CD14-positive monocyte (primary cell): ENCODE results near the gene COX6A1. TPM values are rescaled to one million over a fixed set of nuclear protein-coding genes. Genes with fewer than 3 reads are reported as not detected.

ENCODE experiments used
- DNase-seq, 3 donors: peaks; one replicate each; pipeline ENCODE4 v3.0.0-alpha.2; 2011 to 2022
- H2AFZ ChIP-seq: 2 replicates; pipeline ENCODE4 v1.6.0; 2012; ENCODE audit warnings: mild to moderate bottlenecking, low read depth, low read length, inconsistent platforms; ENCODE audit not compliant: insufficient read depth, poor library complexity, severe bottlenecking
- H3K27ac ChIP-seq, 2 donors: 1 replicate in 1 of 2; 2 replicates in 1 of 2; pipeline ENCODE4 v1.5.1; 2012 to 2013; ENCODE audit warnings: low read length in 2 of 2, control low read depth in 1 of 2, inconsistent platforms in 1 of 2, low read depth in 1 of 2, mild to moderate bottlenecking in 1 of 2
- H3K27me3 ChIP-seq, 2 donors: one replicate each; pipeline versions ENCODE4 v1.6.0 to v1.6.1; 2011 to 2013; ENCODE audit warnings: low read length in 2 of 2; ENCODE audit not compliant: control insufficient read depth in 2 of 2, insufficient read depth in 2 of 2
- H3K36me3 ChIP-seq, 2 donors: replicated peaks in 1 of 2; 1 replicate in 1 of 2; 2 replicates in 1 of 2; pipeline versions ENCODE4 v1.5.1 to v1.6.1; 2012 to 2013; ENCODE audit warnings: low read length in 2 of 2, control low read depth in 1 of 2, inconsistent platforms in 1 of 2, mild to moderate bottlenecking in 1 of 2; ENCODE audit not compliant: insufficient read depth in 2 of 2, control insufficient read depth in 1 of 2
- H3K4me1 ChIP-seq, 2 donors: 1 replicate in 1 of 2; 2 replicates in 1 of 2; pipeline versions ENCODE4 v1.5.1 to v1.6.1; 2012 to 2013; ENCODE audit warnings: low read length in 2 of 2, control low read depth in 1 of 2, inconsistent platforms in 1 of 2, mild to moderate bottlenecking in 1 of 2, moderate library complexity in 1 of 2; ENCODE audit not compliant: insufficient read depth in 2 of 2, control insufficient read depth in 1 of 2
- H3K4me2 ChIP-seq: replicated peaks from 2 replicates; pipeline ENCODE3; 2012; ENCODE audit warnings: low read length, moderate library complexity, mild to moderate bottlenecking; ENCODE audit not compliant: poor library complexity, severe bottlenecking; ENCODE audit errors: extremely low read depth
- H3K4me3 ChIP-seq, 3 experiments: fragments of 200-600 bp in 1 of 3; sonication (generic) in 1 of 3; replicated peaks in 1 of 3; 1 replicate in 2 of 3; 2 replicates in 1 of 3; pipeline ENCODE4 v1.5.1; 2011 to 2013; ENCODE audit warnings: low read length in 3 of 3, mild to moderate bottlenecking in 3 of 3, control low read depth in 2 of 3, low read depth in 2 of 3, inconsistent platforms in 1 of 3, moderate library complexity in 1 of 3
- H3K79me2 ChIP-seq: 2 replicates; pipeline ENCODE4 v1.6.0; 2012; ENCODE audit warnings: mild to moderate bottlenecking, control low read depth, inconsistent platforms, low read length, moderate library complexity; ENCODE audit not compliant: insufficient read depth
- H3K9ac ChIP-seq: 2 replicates; pipeline ENCODE4 v1.6.0; 2017; ENCODE audit warnings: low read length, mild to moderate bottlenecking; ENCODE audit not compliant: insufficient read depth, poor library complexity, severe bottlenecking
- H3K9me3 ChIP-seq, 2 donors: replicated peaks in 1 of 2; 1 replicate in 1 of 2; 2 replicates in 1 of 2; pipeline versions ENCODE4 v1.5.1 to v1.6.1; 2012 to 2013; ENCODE audit warnings: low read length in 2 of 2, control low read depth in 1 of 2; ENCODE audit not compliant: control insufficient read depth in 1 of 2, insufficient read depth in 1 of 2
- H4K20me1 ChIP-seq: 2 replicates; pipeline ENCODE4 v1.6.0; 2012; ENCODE audit warnings: mild to moderate bottlenecking, low read length, control low read depth, moderate library complexity; ENCODE audit not compliant: insufficient read depth
- H3K27ac Mint-ChIP-seq, 7 donors: one replicate each; pipeline ENCODE4 v1.8.0; 2020; ENCODE audit warnings: mild to moderate bottlenecking in 7 of 7, mixed read lengths in 7 of 7, moderate library complexity in 6 of 7, inconsistent platforms in 2 of 7
- H3K27me3 Mint-ChIP-seq, 3 donors: one replicate each; pipeline ENCODE4 v1.8.0; 2021 to 2022; ENCODE audit warnings: low read depth in 3 of 3, mild to moderate bottlenecking in 3 of 3, mixed read lengths in 3 of 3, moderate library complexity in 3 of 3, inconsistent platforms in 1 of 3
- H3K36me3 Mint-ChIP-seq, 2 donors: one replicate each; pipeline ENCODE4 v1.8.0; 2020; ENCODE audit warnings: mixed read lengths in 2 of 2, inconsistent platforms in 1 of 2, mild to moderate bottlenecking in 1 of 2
- H3K4me1 Mint-ChIP-seq: one replicate; pipeline ENCODE4 v1.8.0; 2020; ENCODE audit warnings: mild to moderate bottlenecking, mixed read lengths
- H3K4me3 Mint-ChIP-seq, 2 donors: one replicate each; pipeline ENCODE4 v1.8.0; 2020; ENCODE audit warnings: mild to moderate bottlenecking in 2 of 2, mixed read lengths in 2 of 2, moderate library complexity in 1 of 2
- H3K9me3 Mint-ChIP-seq, 7 donors: one replicate each; pipeline ENCODE4 v1.8.0; 2020 to 2022; ENCODE audit warnings: mixed read lengths in 7 of 7, mild to moderate bottlenecking in 6 of 7, moderate library complexity in 6 of 7, inconsistent platforms in 2 of 7
- WGBS: methylation state at CpG from one replicate; pipeline ENCODE4 v1.1.5; 2013; ENCODE audit warnings: missing lambda C conversion rate; ENCODE audit not compliant: insufficient coverage; 5-methylcytosine and 5-hydroxymethylcytosine counted together
- intact Hi-C, 2 donors: fragments of 100-400 bp; cut with micrococcal nuclease; formaldehyde crosslinking; loops; one replicate each; pipeline versions ENCODE4 v1.15.0 to v1.15.1; 2023
- polyA plus RNA-seq, 3 donors: library from polyadenylated mRNA; depleted of rRNA in 1 of 3; unstranded in 2 of 3; stranded (reverse) in 1 of 3; fragments of 300-500 nt in 2 of 3; fragments of >200 nt in 1 of 3; fragmentation: Illumina TruSeq in 2 of 3; gene quantifications; 1 replicate in 2 of 3; 2 replicates in 1 of 3; pipeline ENCODE4 v1.2.3, GENCODE V29; 2012 to 2021
- TF ChIP-seq, protein P1 (sequence below): fragments of 200-600 bp; IDR thresholded peaks from one replicate; pipeline ENCODE4 v1.8.0; 2022; ENCODE audit warnings: antibody characterized with exemption, mild to moderate bottlenecking

The COX6A1 gene
- polyA plus RNA-seq, 3 donors = 345 to 924 (median 901) TPM

DNA sequence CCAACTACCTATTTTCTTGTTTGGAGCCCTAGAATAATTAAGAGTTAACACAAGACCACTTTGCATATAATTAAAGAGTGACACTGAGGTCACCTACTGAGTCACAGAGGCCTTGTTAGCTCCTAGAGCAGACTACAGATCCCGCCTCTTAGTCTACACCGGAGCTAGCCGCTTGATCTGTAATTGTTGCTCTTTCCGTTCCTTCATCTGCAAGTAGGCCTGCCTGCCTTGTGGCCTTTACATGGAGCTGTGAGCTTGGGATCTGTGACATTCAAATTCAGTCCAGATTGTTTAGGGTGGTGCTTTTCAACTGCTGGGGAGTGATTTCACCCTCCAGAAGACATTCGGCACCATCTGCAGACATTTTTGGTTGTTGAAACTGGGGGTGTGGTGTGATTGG, 52.4 kb downstream of the COX6A1 start:
- Mint-ChIP-seq H3K27me3 (peaks cover 0 to 2% (median 1%) of the 10 kb centered on the region in 3 donors), H3K27ac (no peak overlapping the region), H3K4me3 (no peak overlapping the region), H3K36me3 (no peaks in the 10 kb centered on the region), H3K4me1 (peaks cover 8% of the 10 kb centered on the region), H3K9me3 (no peaks in the 10 kb centered on the region)
- WGBS = 100% methylated on average over 4 of the region's 5 CpGs
- DNase-seq = no peak
- intact Hi-C loops = no loop called here
- no peak overlapping the region for H3K4me3 ChIP-seq
- H2AFZ ChIP-seq = no peak overlapping the region
- TF ChIP-seq, protein P1, sequence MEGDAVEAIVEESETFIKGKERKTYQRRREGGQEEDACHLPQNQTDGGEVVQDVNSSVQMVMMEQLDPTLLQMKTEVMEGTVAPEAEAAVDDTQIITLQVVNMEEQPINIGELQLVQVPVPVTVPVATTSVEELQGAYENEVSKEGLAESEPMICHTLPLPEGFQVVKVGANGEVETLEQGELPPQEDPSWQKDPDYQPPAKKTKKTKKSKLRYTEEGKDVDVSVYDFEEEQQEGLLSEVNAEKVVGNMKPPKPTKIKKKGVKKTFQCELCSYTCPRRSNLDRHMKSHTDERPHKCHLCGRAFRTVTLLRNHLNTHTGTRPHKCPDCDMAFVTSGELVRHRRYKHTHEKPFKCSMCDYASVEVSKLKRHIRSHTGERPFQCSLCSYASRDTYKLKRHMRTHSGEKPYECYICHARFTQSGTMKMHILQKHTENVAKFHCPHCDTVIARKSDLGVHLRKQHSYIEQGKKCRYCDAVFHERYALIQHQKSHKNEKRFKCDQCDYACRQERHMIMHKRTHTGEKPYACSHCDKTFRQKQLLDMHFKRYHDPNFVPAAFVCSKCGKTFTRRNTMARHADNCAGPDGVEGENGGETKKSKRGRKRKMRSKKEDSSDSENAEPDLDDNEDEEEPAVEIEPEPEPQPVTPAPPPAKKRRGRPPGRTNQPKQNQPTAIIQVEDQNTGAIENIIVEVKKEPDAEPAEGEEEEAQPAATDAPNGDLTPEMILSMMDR = no peak
- H3K27me3 ChIP-seq = no peaks in the 10 kb centered on the region
- no peak overlapping the region for H3K9ac ChIP-seq
- no peak overlapping the region for H3K4me2 ChIP-seq
- no peak overlapping the region for H3K27ac ChIP-seq
- no peaks in the 10 kb centered on the region for H3K79me2 ChIP-seq
- no peaks in the 10 kb centered on the region for H3K36me3 ChIP-seq
- no peaks in the 10 kb centered on the region for H3K9me3 ChIP-seq
- H3K4me1 ChIP-seq = peaks cover 3 to 4% of the 10 kb centered on the region in 2 donors
- H4K20me1 ChIP-seq = no peaks in the 10 kb centered on the region

Other genes starting within 250 kb of the COX6A1 start
- gene GCN1, start 243.4 kb upstream of the COX6A1 start, polyA plus RNA-seq = 10 to 100 TPM in 1 of 3 donors, 1 to 10 TPM in 2; 5.0 to 22.1 (median 8.3) TPM
- gene RPLP0, start 237.0 kb upstream of the COX6A1 start, polyA plus RNA-seq = 1,000 to 10,000 TPM in 1 of 3 donors, 100 to 1,000 TPM in 2; 650 to 1,928 (median 651) TPM
- gene PXN, start 172.4 kb upstream of the COX6A1 start, polyA plus RNA-seq = 100 to 1,000 TPM in 1 of 3 donors, 10 to 100 TPM in 2; 62.5 to 106 (median 98.4) TPM
- gene RNU4-2, start 146.2 kb upstream of the COX6A1 start, polyA plus RNA-seq = 10 to 100 TPM in 1 of 3 donors, not detected in 2; 52.3 TPM
- not detected for gene RNU4-1, start 144.9 kb upstream of the COX6A1 start, polyA plus RNA-seq
- gene SIRT4, start 135.8 kb upstream of the COX6A1 start, polyA plus RNA-seq = under 1 TPM; 0.30 to 0.72 (median 0.53) TPM
- not detected for gene PLA2G1B, start 110.3 kb upstream of the COX6A1 start, polyA plus RNA-seq
- not detected for gene MSI1, start 68.9 kb upstream of the COX6A1 start, polyA plus RNA-seq
- gene TRIAP1, start 8.3 kb downstream of the COX6A1 start, polyA plus RNA-seq = 10 to 100 TPM; 11.3 to 61.9 (median 57.0) TPM
- gene GATC, start 8.3 kb downstream of the COX6A1 start, polyA plus RNA-seq = 10 to 100 TPM; 10.7 to 13.8 (median 11.3) TPM
- gene SRSF9, start 31.6 kb downstream of the COX6A1 start, polyA plus RNA-seq = 100 to 1,000 TPM; 127 to 218 (median 200) TPM
- gene DYNLL1, start 58.0 kb downstream of the COX6A1 start, polyA plus RNA-seq = 100 to 1,000 TPM; 184 to 504 (median 486) TPM
- gene COQ5, start 91.0 kb downstream of the COX6A1 start, polyA plus RNA-seq = 10 to 100 TPM in 2 of 3 donors, 1 to 10 TPM in 1; 9.3 to 38.9 (median 30.6) TPM
- 100 to 1,000 TPM in 2 of 3 donors, 10 to 100 TPM in 1; 62.4 to 178 (median 106) TPM for gene RNF10, start 96.2 kb downstream of the COX6A1 start, polyA plus RNA-seq
- gene POP5, start 143.3 kb downstream of the COX6A1 start, polyA plus RNA-seq = 10 to 100 TPM; 57.2 to 78.7 (median 61.2) TPM
- gene CABP1, start 202.5 kb downstream of the COX6A1 start, polyA plus RNA-seq = under 1 TPM in 2 of 3 donors, not detected in 1; 0.19 to 0.43 TPM
- gene MLEC, start 249.0 kb downstream of the COX6A1 start, polyA plus RNA-seq = 10 to 100 TPM; 10.9 to 79.5 (median 65.3) TPM